ENCODE results near the gene WWOX.

WWOX gene

DNA sequence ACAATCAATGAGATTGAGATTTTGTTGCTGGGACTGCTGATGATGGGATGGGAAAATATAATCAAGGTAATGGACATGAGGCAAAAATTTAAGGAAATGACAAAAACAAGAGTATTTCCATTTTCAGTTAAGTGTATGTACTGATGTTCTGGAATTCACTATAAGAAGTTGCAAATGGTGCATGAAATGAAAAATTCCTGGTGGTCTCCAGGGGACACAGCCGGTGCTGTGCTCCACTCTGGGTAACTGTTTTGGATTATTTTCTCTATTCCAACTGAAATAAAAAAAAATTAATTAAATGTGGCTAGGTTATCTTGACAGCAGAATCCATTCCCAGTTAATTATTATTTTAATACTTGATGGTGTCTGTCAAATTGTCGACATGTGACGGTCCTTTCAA is 305.6 kb downstream of the WWOX start:
- no peak for DNase-seq

DNA sequence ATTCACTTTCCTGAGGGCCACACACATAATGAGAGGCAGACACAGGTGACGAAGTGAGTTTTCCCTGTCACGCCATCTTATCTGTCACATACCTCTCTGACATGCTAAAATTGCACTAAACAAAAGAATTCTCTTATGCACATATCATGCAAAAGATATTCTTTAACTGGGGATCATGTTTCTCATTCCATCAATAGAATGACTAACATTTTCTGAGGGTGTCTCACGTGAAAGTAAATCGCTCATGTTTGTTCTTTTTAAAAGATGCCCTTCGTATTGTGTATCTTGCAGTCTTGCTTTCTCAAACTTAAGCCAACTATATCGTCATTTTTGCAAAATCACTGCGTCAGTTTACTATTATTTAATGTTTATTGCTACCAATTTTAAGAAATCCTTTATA is 306.4 kb downstream of the WWOX start:
- no peak for DNase-seq

DNA sequence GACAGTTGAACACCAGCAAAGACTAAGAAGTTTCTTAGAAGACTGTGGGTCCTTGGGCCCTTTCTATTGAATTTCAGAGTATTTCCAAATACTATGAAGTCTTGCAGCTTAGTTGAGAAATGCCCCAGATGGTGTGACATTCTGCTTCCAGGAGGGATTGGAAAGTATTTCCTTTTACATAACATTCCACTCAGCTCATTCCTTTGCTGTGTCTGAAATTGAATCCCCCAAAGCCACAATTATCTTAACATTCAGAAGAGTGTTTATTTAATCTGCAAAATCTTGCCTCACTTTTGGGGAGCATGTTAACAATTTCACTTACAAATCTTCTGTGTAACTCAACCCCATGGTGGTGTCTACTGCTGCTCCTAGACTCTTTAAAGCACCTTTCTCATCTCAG is 307.7 kb downstream of the WWOX start:
- DNase-seq, result no peak

DNA sequence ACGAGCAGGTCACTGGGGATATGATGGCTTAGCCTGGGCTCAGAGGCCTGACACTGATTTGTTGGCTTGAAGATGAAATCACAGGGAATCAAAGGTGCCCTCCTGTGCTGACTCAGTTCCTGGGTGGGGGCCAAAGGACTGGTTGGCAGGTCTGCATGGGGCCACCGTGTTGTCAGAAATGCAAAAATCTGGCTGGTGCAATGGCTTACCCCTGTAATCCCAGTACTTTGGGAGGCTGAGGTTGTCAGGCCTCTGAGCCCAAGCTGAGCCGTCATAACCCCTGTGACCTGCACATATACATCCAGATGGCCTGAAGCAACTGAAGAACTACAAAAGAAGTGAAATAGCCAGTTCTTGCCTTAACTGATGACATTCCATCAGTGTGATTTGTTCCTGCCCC is 314.2 kb downstream of the WWOX start:
- no peak for DNase-seq

DNA sequence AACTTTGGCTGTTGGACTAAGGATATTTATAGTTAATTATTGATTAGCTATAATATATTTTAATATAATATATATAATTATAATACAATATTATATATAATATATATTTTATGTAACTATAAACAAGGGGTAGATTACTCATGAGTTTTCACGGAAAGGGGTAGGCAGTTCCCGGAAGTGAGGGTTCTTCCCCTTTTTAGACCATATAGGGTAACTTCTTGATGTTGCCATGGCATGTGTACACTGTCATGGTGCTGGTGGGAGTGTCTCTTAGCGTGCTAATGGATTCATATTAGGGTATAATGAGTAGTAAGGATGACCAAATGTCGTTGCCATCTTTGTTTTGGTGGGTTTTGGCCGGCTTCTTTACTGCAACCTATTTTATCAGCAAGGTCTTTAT is 315.6 kb downstream of the WWOX start:
- no peak for DNase-seq

DNA sequence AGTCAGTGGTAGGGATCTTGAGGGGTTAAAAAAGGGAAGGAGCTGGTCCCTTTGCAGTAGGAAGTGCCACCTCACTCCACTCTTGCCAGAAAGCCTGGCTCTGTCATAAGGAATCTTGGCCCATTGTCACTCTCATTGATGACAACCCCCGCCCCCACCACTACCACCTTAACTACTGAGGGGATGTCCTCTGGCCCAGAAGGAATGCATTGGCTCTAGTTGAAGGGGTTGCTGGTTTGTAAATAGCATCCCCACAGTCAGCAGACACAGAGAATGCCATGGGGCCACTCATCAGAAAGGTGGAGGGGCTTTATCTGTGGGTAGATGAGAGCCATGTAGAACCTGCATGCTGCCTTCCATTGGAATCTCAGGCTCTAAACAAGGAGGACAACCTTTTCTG is 316.2 kb downstream of the WWOX start:
- DNase-seq, result no peak

DNA sequence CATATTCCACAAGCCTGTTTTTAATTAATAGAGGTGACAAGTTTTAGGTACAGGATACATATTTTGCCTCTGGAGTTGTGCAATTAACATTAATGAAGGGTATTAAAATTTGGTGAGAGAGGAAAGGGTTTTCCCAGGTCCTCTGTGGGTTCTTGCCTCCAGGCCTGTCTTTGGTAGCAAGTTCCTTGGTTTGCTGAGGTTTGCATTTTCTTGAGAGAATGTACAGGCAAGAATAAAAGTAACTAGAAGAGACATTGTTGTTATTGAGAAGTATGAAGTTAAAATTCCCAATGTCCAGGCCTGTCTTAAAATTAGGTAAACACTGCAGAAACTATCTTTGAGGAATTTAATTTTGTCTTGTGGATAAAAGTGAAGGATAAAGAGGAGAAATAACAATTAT is 316.9 kb downstream of the WWOX start:
- no peak for DNase-seq

DNA sequence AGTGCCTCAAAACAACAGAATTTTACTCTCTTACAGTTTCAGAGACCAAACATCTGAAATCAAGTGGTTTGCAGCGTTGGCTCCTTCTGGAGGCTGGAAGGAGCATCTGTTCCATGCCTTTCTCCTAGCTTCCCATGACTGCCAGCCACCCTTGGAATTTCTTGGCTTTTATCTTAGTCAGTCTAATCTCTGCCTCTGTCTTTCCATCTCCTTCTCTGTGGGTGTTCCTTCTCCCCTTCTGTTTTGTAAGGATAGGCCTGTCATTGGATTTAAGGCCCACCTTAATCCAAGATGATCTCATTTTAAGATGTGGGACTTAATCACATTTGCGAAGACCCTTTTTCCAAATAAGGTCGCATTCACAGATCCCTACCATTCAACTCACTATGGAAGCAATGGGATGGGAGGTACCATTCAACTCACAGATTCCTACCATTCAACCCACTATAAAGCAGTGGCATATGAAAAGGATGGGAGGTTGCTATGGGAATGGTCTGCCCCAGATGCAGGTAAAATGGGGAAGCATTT is 321.8 kb downstream of the WWOX start:
- DNase-seq, result no peak

DNA sequence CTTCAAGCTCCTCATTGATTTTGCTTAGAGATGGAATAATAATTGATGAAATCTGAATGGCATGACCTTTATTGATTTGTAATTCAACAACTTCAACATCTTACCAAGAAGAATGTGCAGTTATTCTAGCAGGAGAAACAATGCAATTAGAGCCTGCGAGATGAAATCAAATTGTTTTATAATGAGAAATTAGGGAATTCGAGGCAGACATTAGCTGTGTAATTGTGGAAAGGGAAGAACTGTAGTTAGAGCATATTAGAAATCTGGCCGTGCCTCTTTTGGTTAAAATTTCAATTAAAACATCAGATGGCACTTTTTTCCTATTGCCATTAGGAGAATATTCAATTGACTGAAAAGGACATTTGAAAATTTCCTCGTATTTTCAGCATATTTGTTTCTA is 325.8 kb downstream of the WWOX start:
- DNase-seq, result no peak

DNA sequence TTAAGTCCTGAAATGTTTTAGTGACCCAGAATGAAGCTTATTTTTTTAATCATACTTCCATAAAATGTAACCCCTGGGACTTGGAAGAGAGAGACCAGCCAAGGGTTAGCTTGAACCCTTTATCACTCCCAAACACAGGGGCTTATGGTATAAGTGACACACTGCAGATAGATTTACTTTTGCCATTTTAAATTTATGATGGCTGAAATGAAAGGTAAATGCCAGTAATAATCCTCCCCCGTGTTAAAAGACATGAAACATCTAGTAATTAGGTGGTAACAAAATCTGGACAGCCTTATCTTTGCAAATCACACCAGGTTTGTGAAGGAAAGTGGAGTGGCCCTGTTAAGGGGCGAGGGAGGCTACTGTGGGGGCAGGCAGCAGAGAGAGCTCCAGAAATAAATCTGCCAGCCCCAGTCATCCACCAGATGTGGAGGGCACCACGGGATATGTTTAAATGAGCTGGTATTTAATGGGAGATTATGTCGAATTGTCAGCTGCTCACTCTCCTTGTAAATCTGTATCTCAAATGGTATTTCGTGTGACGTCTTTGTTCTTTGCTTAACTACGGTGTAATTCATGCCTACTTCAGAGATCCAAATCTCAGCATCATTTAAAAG is 326.5 kb downstream of the WWOX start:
- no peak for DNase-seq

DNA sequence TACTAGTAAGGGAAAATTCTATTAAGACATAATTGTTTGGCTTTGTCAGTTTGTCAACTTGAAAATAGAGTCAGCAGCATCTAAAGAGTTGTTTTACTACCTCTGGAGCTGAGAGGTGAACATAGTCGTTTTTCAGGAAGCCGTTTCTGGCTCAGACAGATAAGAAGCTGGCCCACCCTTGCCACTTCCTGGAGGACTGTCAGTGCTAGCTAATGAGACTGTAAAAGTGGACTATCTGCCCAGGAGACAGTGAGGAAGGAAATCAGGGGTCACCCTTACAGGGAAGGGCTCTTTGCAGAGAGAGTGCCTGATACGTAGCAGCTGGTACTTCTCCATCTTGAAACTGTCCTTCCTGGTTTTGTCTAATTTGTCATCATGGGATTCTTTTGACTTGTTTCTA is 328.7 kb downstream of the WWOX start:
- DNase-seq, result no peak

DNA sequence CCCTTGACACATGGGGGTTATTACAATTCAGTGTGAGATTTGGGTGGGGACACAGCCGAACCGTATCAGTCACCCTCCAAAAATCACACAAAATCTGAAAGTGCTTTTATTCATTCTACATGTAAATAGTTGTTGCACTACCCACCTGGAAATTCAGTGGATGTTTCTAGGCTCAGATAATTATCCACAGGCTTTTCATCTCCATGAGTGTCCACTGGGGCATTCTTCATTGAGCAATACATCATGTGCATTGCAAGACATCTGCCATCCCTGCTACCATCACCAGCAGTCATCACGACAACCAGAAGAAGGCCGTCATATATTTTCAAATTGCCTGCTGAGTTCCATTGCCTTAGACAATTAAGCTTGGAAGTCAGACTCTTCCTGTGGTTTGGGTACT is 330.8 kb downstream of the WWOX start:
- DNase-seq, result no peak

DNA sequence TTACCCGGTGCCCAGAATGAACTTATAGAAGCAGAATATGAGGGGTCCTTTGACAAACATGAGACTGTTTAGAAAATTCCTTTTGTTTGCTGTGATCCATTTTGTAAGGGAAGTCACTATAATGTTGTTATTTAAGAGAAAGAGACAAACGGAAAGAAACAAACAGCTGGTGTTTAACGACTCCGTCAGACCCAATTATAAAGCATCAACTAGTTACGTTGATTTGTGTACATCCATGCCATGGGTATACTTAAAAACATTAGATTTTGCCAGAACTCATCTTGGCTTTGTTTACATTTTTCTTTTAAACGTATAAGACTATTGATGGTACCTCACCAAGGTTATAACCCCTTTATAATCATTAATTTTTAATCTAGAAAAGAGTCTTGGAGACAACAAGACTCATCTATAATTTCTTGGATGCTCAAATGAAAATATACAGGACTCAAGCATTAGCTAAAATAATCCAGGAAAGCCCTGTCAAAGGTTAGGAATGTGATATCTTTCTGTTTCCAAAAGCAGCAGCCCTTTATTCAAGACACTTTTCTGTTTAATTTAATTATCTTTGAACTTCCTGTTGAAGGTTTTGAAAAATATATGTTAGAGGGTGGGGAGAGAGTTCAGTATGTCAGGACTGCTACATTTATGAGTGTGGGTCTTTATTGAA is 331.7 kb downstream of the WWOX start:
- DNase-seq, result no peak

DNA sequence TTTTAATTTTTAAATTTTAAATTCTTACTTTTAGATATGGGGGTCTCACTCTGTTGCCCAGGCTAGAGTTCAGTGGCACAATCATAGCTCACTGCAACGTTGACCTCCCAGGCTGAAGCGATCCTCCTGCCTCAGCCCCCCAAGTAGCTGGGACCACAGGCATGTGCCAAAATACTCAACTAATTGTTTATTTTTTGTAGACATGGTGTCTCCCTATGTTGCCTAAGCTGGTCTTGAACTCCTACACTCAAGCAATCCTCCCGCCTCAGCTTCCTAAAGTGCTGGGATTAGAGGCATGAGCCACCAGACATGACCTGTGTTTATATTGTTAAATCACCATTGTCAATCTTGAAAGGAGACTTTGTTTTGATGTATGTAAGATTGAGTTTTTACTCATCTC is 332.2 kb downstream of the WWOX start:
- no peak for DNase-seq

DNA sequence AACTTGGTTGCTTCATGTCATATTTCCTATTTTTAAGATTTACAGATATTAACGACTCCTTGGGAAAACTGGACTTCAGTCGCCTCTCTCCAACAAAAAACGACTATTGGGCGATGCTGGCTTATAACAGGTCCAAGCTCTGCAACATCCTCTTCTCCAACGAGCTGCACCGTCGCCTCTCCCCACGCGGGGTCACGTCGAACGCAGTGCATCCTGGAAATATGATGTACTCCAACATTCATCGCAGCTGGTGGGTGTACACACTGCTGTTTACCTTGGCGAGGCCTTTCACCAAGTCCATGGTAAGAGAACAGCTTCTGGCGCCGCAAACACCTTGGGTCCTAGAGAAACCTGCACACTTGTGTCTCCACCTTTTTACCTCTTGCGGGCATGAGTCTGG is 333.0 kb downstream of the WWOX start:
- DNase-seq, result no peak

DNA sequence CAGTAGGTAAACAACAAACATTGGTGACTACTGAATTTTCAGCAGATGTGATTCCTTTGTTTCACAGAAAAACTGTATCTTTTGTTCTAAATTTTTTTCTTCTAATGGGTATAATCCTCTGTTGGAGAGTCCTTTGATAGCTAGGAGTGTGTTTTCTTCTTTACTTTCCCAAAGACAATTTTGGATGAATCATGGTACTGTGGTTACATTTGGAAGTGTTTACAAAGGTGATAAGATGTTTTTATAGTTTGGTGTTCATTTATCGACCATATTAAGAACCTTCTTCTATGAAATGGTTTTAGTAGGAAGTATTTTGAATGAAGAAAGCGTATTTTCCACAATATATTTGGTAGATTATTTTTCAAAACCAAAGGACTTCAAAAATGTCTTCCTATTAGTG is 333.7 kb downstream of the WWOX start:
- DNase-seq, result no peak

DNA sequence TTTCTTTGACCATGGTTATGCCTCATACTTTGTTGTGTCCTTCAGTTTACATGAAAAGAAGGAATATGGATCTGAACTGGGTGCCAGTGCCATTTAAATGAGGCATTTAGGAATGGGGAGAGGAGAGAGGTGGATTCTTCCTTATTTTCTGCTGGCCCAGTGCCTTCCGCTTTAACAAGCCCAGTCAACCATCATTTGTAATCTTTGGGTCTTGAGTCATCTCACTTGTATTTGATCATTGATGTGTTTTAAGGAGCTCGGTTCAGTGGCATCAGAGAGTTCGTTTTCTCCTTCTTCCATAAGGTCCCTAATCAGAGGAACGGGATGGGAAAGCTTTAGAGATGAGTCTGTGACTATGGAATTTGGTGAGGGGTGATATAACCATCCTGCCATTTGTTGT is 334.9 kb downstream of the WWOX start:
- DNase-seq, result no peak

DNA sequence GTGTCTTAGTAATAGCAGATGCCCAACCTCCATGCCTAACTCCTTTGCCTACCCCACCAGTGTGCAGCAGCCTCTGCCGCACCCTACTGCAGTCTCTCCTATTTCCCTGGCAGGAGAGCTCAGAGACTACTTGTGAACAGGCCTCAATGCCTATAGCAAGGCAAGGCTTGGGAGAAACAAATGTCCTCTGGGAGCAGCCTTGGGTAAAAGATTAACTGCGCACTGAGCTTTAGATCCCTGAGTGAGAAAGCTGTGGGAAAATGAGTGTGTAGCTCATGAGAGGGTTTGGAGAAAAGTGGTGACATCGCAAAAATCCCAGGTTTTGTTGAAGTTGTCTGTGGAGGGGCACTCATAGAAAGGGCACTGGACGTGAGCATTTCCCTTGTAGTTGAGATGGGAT is 335.8 kb downstream of the WWOX start:
- no peak for DNase-seq

DNA sequence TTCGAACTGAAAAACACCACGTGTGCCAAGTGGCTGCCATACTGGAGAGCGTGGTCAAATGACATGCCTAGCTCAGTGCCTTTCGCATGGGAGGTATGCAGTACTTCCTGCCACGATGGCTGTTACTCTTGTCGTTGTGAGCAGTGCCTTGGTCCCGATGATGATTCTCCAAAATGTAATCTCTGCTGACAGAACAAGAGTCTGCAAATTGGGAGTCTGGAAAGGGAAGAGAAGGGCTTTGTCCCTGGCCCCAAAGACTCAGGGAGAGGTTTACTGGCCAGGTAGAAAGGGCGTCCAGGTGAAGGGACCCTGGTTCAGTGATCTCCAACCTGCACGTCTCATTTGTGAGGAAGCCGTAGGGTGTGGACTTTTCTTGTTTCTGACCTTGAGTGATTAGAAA is 336.6 kb downstream of the WWOX start:
- DNase-seq, result no peak

DNA sequence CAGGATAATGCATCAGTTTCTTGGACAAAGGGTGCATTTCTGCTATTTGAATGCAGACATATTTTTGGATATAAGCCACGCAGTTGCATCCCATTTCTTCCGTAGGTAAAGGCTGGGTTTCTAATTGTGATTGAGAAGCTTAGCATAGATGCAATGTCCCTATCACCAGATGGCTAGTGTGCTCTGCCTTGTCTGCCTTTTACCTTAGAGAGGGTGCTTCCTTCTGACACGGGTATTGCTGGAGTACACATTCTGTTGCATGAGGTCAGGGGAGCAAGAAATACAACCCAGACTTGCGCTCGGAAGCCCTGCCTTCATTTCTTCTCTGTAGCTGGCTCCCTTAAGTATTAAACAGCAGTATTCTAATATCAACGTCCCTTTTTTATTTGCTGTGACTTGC is 337.4 kb downstream of the WWOX start:
- DNase-seq, result no peak

DNA sequence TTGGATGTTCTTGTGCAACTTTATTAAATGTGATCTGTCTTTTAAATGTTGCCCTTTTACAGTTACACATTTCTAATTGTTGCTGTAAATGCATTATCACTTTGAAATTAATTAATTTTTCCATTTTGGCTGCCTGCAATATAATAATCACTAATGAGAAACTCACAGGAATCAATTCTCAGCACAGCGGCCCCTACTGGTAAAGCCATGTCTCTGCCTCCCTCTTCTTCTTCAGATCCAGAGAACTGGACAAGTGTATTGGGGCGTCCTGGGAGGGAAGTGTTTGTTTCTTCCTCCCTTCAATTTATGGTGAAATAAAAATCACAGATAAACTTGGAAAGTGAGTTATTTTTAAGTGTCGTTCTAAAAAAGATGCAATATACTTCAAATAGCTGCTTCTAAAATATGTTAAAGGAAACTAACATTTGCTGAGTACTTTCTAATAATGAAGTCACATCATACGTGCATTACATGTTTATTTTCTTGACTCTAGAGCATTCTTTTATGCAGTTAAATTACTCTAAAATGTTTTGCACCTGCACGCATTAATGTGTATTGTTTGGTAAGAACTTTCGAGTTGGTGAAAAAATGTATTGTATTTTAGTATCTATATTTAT is 338.0 kb downstream of the WWOX start:
- DNase-seq, result peak in 3 of 5 donors; percentile 5 to 24 (median 19)

DNA sequence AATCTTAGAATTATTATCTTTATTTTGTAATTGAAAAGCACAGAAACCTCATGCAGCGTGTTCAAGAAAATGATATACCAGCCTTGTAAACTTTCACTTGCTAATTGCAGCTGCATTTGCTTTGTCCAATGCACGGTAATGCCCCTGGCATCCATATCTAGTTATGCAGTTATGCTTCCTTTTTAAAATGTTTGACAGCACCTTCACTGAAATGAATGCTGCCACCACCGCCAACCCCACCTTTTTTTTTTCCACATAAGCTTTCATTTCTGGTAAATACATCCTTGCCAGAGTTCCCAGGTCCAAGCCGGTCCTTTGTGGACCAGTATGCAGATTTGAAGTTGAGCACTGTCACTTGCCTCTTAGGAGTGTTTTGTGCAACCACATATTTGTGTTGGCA is 338.8 kb downstream of the WWOX start:
- DNase-seq, result no peak

DNA sequence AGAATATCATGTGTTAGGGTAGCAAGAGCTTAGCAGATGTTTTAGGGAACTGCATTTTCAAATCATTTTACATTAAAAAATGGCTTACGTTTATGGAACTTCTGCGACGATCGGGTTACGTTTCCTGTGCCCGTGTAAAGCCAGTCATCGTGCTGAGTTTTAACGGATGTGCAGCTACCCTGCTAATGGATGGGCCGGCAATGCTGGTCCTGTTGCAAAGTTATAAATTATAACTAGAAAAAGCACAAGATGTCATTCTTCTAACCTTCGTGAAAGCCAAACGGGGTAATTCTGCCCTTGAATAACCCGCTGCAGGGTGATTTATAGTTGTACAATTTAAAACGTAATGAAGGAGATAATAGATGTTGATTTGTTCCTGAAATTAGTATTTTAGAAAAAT is 339.2 kb downstream of the WWOX start:
- DNase-seq, result no peak

DNA sequence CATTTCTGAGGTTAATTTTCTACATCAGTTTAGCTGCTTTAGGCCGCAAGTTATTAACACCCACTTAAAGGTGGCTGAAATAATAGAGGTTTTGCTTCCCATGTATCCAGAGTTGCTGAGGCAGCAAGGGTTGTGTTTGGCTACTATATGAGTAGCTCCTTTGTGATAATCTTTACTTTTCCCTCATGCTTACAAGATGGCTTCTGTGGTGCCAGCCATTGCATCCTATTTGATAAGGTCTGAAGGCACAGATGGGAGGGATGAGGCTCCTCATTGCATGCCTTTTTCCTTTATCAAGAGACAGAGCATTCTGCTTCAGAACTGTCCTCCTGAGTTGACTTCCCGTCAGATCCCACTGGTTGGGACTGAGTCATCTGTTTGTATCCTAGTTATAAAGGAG is 340.2 kb downstream of the WWOX start:
- no peak for DNase-seq

DNA sequence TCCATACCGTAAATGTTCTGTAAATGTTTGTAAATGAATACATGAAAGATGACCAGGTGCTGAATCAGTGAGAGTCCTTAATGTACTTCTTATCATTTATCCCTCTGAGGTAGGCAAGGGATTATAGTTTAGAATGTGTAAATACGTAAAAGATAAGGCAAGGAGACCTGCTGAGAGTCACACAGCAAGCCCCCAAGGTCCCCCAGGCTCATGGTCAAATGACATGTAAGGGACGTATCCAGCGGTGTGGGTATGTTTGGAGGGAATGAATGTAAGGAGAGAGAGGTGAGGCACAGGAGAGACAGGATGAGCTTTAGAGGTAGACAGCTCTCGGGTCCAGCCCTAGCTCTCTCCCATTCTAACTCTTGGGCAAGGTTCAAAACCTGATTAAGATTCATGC is 341.8 kb downstream of the WWOX start:
- no peak for DNase-seq

Data from T-helper 1 cell (primary cell).